ENCODE measurements around the gene CHD1. TPM values are rescaled to one million over a fixed set of nuclear protein-coding genes. Genes with fewer than 3 reads are reported as not detected.
A peak's percentile ranks its signal among the peaks of the same experiment; 100 is the strongest.

CHD1 gene
- total RNA-seq, 3 donors from 2014 or later, result 60.0 to 75.4 (median 63.9) TPM

DNA sequence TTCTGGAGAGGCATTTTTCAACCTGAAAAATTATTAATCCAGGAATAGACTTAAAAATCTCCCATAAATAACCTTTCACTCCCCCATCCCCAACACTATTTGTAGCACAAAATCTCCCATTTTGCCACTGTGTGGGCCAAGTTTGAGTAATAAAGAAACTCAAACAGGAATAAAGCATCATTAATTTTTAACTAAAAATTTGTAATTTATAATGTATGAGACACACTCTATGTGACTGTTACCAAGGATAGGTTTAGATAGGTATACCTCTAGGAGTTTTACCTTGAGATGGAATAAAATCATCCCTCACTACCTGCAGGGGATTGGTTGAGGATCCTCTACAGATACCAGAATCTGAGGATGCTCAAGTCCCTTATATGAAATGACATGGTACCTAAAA lies 30.1 kb downstream of the CHD1 start:
- no peak overlapping the region for H3K4me3 Mint-ChIP-seq
- peaks cover 30% of the 10 kb centered on the region for H3K36me3 Mint-ChIP-seq (ENCODE audit: insufficient read depth)
- peaks cover 6% of the 10 kb centered on the region for H3K4me1 Mint-ChIP-seq (ENCODE audit: low read depth)
- ATAC-seq, result no peak
- H3K27me3 Mint-ChIP-seq (ENCODE audit: low read depth), result no peaks in the 10 kb centered on the region
- no peak for DNase-seq
- no peaks in the 10 kb centered on the region for H3K9me3 Mint-ChIP-seq

DNA sequence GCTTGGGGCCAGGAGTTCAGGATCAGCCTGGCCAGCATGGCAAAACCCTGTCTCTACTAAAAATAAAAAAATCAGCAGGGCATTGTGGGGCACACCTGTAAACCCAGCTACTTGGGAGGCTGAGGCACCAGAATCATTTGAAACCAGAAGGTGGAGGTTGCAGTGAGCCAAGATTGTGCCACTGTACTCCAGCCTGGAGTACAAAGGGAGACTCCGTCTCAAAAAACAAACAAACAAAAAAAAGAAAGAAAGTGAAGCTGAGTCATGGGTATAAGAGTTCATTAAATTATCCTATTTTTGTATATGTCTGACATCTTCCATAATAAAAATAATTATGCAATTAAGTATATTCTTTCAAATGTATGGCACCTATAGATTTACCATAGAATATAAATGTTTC lies 37.2 kb downstream of the CHD1 start:
- Mint-ChIP-seq H3K4me1 (ENCODE audit: low read depth) (no peaks in the 10 kb centered on the region), H3K36me3 (ENCODE audit: insufficient read depth) (peaks cover 39% of the 10 kb centered on the region), H3K27me3 (ENCODE audit: low read depth) (no peaks in the 10 kb centered on the region), H3K9me3 (no peaks in the 10 kb centered on the region), H3K4me3 (no peak overlapping the region)
- DNase-seq, result no peak
- ATAC-seq, result no peak

GRCh38 chr5:98880598-98880997 lies 48.2 kb downstream of the CHD1 start:
- peaks cover 18% of the 10 kb centered on the region for H3K4me1 Mint-ChIP-seq (ENCODE audit: low read depth)
- no peaks in the 10 kb centered on the region for H3K27me3 Mint-ChIP-seq (ENCODE audit: low read depth)
- H3K4me3 Mint-ChIP-seq, result no peak overlapping the region
- peaks cover 52% of the 10 kb centered on the region for H3K36me3 Mint-ChIP-seq (ENCODE audit: insufficient read depth)
- DNase-seq (no peak), ATAC-seq (no peak)
- no peaks in the 10 kb centered on the region for H3K9me3 Mint-ChIP-seq

- peak; percentile 80 to 93 for ATAC-seq
- no peaks in the 10 kb centered on the region for H3K9me3 Mint-ChIP-seq
- no peak overlapping the region for H3K4me3 Mint-ChIP-seq
- DNase-seq, result no peak
- no peaks in the 10 kb centered on the region for H3K27me3 Mint-ChIP-seq (ENCODE audit: low read depth)
- H3K4me1 Mint-ChIP-seq (ENCODE audit: low read depth), result peaks cover 18% of the 10 kb centered on the region
- peaks cover 52% of the 10 kb centered on the region for H3K36me3 Mint-ChIP-seq (ENCODE audit: insufficient read depth)
Observed at GRCh38 chr5:98880151-98880550, 48.7 kb downstream of the CHD1 start.

DNA sequence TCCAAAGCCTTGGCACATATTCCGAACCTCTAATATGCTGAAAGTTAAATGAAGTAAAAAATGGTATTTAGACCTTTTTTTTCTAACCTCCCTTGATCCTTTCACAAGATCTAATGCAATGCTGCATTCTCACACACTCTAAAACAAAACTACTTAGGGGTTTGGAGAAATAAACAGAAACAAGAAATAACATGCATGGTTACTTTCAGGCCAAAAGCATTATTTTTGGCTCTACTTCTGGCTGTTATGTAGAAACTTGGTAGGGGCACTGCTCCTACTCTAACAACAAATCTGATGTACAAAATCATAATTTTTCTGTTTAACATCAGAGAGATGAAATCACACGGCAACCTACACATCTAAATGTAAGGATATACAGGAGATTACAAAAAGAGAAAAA lies 51.2 kb downstream of the CHD1 start:
- ATAC-seq (no peak), DNase-seq (no peak)
- Mint-ChIP-seq H3K36me3 (ENCODE audit: insufficient read depth) (peaks cover 45% of the 10 kb centered on the region), H3K4me3 (no peak overlapping the region), H3K4me1 (ENCODE audit: low read depth) (peaks cover 18% of the 10 kb centered on the region), H3K9me3 (no peaks in the 10 kb centered on the region), H3K27me3 (ENCODE audit: low read depth) (no peaks in the 10 kb centered on the region)

GRCh38 chr5:98872674-98873073 lies 56.1 kb downstream of the CHD1 start:
- ATAC-seq, result no peak
- no peaks in the 10 kb centered on the region for H3K27me3 Mint-ChIP-seq (ENCODE audit: low read depth)
- peaks cover 5% of the 10 kb centered on the region for H3K4me1 Mint-ChIP-seq (ENCODE audit: low read depth)
- peaks cover 45% of the 10 kb centered on the region for H3K36me3 Mint-ChIP-seq (ENCODE audit: insufficient read depth)
- no peak overlapping the region for H3K4me3 Mint-ChIP-seq
- no peak for DNase-seq
- H3K9me3 Mint-ChIP-seq, result no peaks in the 10 kb centered on the region

GRCh38 chr5:98865690-98866089 lies 63.1 kb downstream of the CHD1 start:
- Mint-ChIP-seq H3K9me3 (no peaks in the 10 kb centered on the region), H3K4me3 (no peak overlapping the region), H3K27me3 (ENCODE audit: low read depth) (no peaks in the 10 kb centered on the region), H3K4me1 (ENCODE audit: low read depth) (peaks cover 4% of the 10 kb centered on the region), H3K36me3 (ENCODE audit: insufficient read depth) (peaks cover 44% of the 10 kb centered on the region)
- no peak for ATAC-seq
- no peak for DNase-seq

DNA sequence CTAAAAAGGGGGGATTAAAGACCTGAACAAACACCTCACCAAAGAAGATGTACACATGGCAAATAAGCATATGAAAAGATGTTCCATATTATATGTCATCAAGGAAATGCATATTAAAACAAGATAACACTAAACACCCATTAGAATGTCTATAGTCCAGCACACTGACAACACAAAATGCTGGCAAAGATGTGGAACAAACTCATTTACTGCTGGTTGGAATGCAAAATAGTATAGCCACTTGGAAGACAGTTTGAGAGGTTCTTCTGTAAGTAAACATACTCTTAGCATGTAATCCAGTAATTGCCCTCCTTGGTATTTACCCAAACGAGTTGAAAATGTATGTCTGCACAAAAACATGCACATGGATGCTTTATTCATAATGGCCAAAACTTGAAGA lies 81.8 kb downstream of the CHD1 start:
- Mint-ChIP-seq H3K9me3 (peaks cover 3% of the 10 kb centered on the region), H3K4me1 (ENCODE audit: low read depth) (no peaks in the 10 kb centered on the region), H3K4me3 (no peak overlapping the region), H3K27me3 (ENCODE audit: low read depth) (no peaks in the 10 kb centered on the region), H3K36me3 (ENCODE audit: insufficient read depth) (no peaks in the 10 kb centered on the region)
- no peak for DNase-seq
- ATAC-seq, result no peak

GRCh38 chr5:98846520-98846919 lies 82.3 kb downstream of the CHD1 start:
- Mint-ChIP-seq H3K27me3 (ENCODE audit: low read depth) (no peaks in the 10 kb centered on the region), H3K4me1 (ENCODE audit: low read depth) (no peaks in the 10 kb centered on the region), H3K4me3 (no peak overlapping the region), H3K9me3 (peaks cover 3% of the 10 kb centered on the region), H3K36me3 (ENCODE audit: insufficient read depth) (no peaks in the 10 kb centered on the region)
- DNase-seq, result no peak
- ATAC-seq, result no peak

GRCh38 chr5:98845878-98846277 lies 82.9 kb downstream of the CHD1 start:
- ATAC-seq (no peak), DNase-seq (no peak)
- Mint-ChIP-seq H3K27me3 (ENCODE audit: low read depth) (no peaks in the 10 kb centered on the region), H3K4me3 (no peak overlapping the region), H3K36me3 (ENCODE audit: insufficient read depth) (no peaks in the 10 kb centered on the region), H3K9me3 (peaks cover 3% of the 10 kb centered on the region), H3K4me1 (ENCODE audit: low read depth) (no peaks in the 10 kb centered on the region)

GRCh38 chr5:98844865-98845264 lies 83.9 kb downstream of the CHD1 start:
- no peaks in the 10 kb centered on the region for H3K4me1 Mint-ChIP-seq (ENCODE audit: low read depth)
- no peaks in the 10 kb centered on the region for H3K27me3 Mint-ChIP-seq (ENCODE audit: low read depth)
- no peak for DNase-seq
- H3K36me3 Mint-ChIP-seq (ENCODE audit: insufficient read depth), result peaks cover under 1% of the 10 kb centered on the region
- H3K4me3 Mint-ChIP-seq, result no peak overlapping the region
- ATAC-seq, result no peak
- H3K9me3 Mint-ChIP-seq, result peaks cover 3% of the 10 kb centered on the region

DNA sequence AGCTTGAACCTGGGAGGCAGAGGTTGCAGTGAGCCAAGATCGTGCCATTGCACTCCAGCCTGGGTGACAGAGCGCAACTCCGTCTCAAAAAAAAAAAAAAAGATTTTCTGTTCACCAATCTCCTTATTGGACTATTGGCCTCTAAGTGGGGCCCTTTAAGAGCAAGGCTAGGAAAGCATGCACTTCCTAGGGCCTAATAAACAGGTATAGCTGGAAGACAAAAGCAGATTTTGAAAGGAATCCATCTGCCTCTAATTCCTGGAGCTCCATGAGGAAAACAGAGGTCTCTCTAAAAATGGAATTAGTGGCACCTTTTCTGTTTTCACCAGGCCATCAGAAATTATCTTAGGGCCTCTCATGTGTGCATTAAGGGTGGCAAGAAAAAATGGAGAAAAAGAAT lies 85.3 kb downstream of the CHD1 start:
- Mint-ChIP-seq H3K27me3 (ENCODE audit: low read depth) (no peaks in the 10 kb centered on the region), H3K36me3 (ENCODE audit: insufficient read depth) (peaks cover 2% of the 10 kb centered on the region), H3K9me3 (peaks cover 3% of the 10 kb centered on the region), H3K4me1 (ENCODE audit: low read depth) (no peaks in the 10 kb centered on the region), H3K4me3 (no peak overlapping the region)
- DNase-seq (no peak), ATAC-seq (no peak)

DNA sequence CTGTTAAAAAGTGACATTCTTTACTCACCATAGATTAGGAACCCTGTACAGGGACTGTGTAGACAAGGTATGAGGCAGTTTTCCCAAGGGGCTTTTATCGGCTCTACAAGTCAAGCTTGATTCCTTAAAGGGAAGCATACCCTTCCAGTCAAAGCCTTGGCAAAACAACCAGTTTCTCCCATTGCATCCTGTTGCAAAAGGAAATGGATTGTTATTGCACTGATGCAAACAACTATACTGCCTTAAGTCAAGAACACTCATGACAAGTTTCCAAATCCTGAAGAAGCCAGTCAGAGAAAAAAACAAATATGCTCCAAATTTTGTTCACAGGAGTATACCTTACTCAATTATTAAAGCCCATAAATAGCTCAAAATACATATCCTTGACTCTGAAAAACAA lies 87.9 kb downstream of the CHD1 start:
- ATAC-seq, result no peak
- peaks cover 6% of the 10 kb centered on the region for H3K36me3 Mint-ChIP-seq (ENCODE audit: insufficient read depth)

DNA sequence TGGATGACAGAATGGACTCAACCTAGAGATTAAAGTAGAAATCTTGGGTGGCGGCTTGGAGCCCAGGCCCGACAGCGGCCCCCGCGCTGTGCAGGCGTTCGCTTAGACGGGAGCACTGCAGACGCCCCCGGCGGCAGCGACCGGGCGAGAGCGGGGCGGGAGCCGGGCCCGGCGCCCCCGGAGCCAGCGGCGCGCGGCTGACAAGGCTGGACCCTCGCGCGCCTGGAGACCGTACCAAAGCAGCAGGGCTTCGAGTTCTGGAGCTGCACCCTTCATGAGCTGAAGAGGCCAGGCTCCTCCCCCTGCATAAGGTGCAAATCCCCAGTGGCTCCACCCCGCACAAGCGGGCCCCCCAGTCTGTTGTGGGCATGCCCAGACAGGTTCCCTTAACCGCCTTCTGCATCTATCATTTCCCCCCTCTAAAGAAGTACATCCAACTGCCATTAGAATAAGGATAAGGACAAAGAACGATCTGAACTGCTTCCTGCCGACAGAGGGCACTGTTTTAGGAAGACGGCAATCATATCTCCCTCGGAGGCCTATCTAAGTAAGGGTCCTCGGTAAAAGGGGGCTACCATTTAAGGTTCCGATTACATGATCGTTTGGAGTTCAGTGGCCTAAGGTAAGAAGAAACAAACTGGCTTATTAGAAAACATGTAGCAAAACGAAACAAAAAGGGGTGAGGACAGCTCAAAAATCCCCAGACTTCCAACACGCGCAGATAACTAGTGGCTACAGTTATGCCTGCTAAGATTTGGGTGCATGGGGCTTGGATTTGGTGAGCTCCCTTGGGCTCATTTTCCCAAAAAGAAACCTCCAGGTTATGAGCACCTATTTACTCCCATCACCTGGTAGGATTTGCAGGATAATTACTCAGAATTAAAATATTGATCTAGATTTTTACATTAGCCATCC lies 89.1 kb downstream of the CHD1 start:
- H3K9me3 Mint-ChIP-seq, result peaks cover 3% of the 10 kb centered on the region
- no peaks in the 10 kb centered on the region for H3K4me1 Mint-ChIP-seq (ENCODE audit: low read depth)
- H3K27me3 Mint-ChIP-seq (ENCODE audit: low read depth), result no peaks in the 10 kb centered on the region

More for the DNA sequence above, 87.9 kb downstream of the CHD1 start:
- no peak for DNase-seq
- Mint-ChIP-seq H3K27me3 (ENCODE audit: low read depth) (no peaks in the 10 kb centered on the region), H3K4me3 (no peak overlapping the region), H3K9me3 (peaks cover 3% of the 10 kb centered on the region), H3K4me1 (ENCODE audit: low read depth) (no peaks in the 10 kb centered on the region)

GRCh38 chr5:98836175-98836574 lies 92.6 kb downstream of the CHD1 start:
- no peaks in the 10 kb centered on the region for H3K9me3 Mint-ChIP-seq
- H3K4me1 Mint-ChIP-seq (ENCODE audit: low read depth), result no peaks in the 10 kb centered on the region
- no peak for DNase-seq
- peaks cover 8% of the 10 kb centered on the region for H3K36me3 Mint-ChIP-seq (ENCODE audit: insufficient read depth)
- H3K27me3 Mint-ChIP-seq (ENCODE audit: low read depth), result no peaks in the 10 kb centered on the region
- ATAC-seq, result no peak
- H3K4me3 Mint-ChIP-seq, result no peak overlapping the region

More for the DNA sequence above, 89.1 kb downstream of the CHD1 start:
- Mint-ChIP-seq H3K4me3 (peak overlapping the region; percentile 38), H3K36me3 (ENCODE audit: insufficient read depth) (peaks cover 8% of the 10 kb centered on the region)
- DNase-seq (no peak), ATAC-seq (peak; percentile 23 to 54)

Data from activated T-cell treated with anti-CD3 and anti-CD28 coated beads, Interleukin-2, amount 50 U/mL, for 4 hours (primary cell).